GDM1 (cell line): ENCODE results near the gene GANC.

Source experiments
- DNase-seq: peaks from one replicate; lab custom pipeline; 2025; lab: John Stamatoyannopoulos, UW

The GANC gene

GRCh38 chr15:42344763-42345162, 71.8 kb downstream of the GANC start:
- no peak for DNase-seq

DNA sequence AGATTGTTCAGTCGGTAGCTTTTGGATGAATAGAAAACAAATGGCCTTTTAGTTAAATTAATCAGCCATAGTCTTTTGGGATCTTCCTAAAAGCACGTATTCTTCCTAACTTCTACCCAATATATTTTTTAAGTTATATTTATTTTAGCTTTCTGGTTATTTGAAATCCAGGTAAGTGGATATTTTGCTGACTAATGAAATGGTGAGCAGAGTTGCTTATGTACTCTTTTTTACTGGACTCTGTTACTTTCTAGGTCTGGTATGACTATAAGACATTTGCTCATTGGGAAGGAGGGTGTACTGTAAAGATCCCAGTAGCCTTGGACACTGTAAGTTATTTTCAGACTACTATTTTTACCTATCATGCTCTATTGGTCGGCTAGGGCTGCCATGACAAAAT, 72.5 kb downstream of the GANC start:
- DNase-seq = no peak

- DNase-seq = no peak
These were observed 75.1 kb downstream of the GANC start for GRCh38 chr15:42348083-42348482.

- DNase-seq = no peak
These were observed 76.2 kb downstream of the GANC start for GRCh38 chr15:42349186-42349585.

DNA sequence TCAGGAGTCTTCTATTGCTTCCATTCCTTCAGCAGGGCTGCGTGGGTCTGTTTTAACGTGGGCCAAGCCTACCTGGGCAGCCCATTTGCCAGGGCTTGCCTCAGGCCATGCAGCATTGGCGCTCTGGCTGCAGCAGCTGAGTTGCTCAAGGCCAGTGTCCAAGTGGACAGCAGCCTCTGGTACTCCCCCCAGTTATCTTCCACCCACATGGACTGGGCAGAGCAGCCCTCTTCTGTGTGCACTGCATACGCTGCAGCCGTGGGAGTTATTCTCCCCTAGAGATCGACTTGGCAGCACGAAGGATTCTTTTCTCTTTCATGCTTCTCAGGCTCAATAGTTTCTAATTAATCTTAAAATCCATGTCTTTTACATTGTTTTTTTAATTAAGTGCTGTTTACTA, 79.4 kb downstream of the GANC start:
- no peak for DNase-seq

DNA sequence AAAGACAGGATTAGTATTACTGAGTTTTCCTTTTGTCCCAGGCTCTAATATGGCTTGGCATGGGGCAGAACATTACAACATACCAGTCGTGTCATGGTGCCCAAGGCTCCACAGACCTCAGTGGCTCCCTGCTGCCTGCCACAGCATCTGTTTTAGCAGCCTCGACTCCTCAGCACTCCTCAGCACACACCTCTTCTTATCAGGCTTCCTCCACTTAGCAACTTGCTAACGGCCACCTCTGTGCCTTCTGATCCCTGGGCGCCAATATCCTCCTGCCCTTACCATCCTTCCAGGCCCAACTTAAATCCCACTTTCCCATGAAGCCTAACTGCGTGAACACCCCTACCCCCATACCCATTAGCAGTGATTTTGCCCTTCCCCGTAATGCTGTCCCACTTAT, 80.1 kb downstream of the GANC start:
- DNase-seq = no peak

DNA sequence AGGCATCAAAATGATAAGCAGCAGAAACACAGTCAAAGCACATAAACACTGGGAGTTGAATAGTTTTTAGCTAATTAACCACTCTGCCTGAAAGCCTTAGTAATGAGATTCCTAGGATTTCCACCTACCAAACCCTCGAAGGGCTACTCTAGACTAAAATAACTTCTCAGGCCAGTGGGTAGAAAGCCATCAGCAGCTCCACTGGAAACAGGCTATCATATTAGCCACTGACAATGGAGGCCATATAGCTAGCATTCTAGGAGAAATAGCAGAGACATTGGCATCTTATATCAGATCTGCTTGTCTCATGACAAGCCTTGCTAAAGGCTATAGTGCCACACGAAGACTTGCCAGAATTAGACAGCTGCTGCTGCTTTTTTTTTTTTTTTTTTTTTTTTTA, 81.8 kb downstream of the GANC start:
- no peak for DNase-seq

GRCh38 chr15:42355291-42355690, 82.3 kb downstream of the GANC start:
- DNase-seq = no peak

GRCh38 chr15:42356851-42357250, 83.8 kb downstream of the GANC start:
- DNase-seq = no peak

DNA sequence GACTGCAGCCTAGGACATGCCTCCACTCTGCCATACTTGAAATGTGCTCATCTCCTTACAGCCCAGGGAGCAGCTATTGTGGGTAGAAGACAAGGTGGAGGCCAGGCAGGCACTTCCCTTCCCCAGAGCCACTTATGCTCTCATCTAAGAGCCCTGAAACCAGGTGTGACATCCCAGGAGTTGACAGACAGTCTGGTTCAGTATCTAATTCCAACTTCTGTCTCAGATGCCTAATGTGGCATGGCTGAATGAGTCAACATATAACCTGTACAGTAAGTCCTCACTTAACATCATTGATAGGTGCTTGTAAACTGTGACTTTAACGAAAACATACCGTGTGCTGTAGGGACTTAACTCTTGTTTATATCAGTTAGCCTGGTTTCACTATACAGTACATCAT, 85.1 kb downstream of the GANC start:
- DNase-seq = no peak

DNA sequence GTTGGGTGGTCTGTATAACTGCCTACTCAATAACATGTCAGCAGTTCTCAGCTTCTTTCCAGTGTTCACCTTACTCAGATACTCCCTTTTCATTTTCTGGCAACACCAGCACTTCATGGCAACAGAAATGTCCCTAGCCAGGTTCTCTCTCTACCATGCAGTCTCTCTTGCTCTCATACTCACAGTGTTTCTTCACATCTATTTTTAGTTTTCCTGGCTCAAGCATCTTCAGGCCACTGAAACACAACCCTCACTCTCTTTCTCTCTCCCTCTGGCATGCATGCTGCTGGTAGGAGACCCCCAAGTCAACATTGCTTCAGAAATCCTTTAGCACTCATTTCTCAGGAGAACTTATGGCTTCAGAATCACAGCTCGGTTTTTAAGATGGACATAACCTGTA, 86.2 kb downstream of the GANC start, which contains the start of gene CAPN3:
Gene CAPN3, plus strand, starts transcription at position 253 of the 400 bp plus-strand sequence. CDS start 305 bp downstream, outside the sequence.
- no peak for DNase-seq

- DNase-seq = no peak
These were observed 87.0 kb downstream of the GANC start for GRCh38 chr15:42359985-42360384.

GRCh38 chr15:42360535-42361112, 87.6 kb downstream of the GANC start:
- DNase-seq = no peak

DNA sequence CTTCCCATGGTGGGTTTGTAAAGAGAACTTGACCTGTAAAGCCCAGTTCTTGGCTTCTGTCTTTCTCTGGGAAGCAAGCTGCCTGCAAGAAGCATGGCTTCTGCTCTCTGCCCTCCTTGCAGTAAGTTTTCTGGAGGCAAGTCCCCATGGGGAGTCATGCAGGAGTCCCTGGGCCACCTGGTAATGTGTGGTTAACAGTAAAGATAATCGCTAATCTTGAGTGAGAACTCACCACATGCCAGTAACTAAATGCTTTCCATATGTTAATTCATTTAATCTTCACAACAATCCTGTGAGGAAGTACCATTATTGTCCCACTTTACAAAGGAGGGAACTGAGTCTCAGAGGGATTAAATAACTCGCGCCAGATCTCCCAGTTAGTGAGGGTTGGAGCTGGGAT, 90.5 kb downstream of the GANC start:
- DNase-seq = no peak

DNA sequence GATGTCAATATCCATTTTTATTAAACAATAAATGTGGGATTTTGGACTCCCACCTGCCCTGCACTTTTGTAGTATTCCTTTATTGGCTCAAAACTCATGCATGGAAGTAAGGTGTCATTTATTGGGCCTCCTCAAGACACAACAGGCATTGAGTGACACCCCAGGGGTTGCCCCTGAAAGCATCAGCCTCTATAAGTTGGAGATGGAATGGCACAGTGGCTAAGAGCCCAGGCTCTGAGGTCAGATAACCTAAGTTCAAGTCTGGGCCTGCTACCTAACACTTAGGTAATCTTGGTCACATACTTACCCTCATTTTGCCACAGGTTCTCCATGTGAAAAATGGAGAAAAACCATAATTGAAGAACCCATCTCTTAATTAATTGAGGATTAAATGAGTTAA, 90.9 kb downstream of the GANC start:
- DNase-seq = no peak

- no peak for DNase-seq
These were observed 91.5 kb downstream of the GANC start for GRCh38 chr15:42364529-42364928.

GRCh38 chr15:42365921-42366550, 93.0 kb downstream of the GANC start:
- no peak for DNase-seq

GRCh38 chr15:42367041-42367440, 94.0 kb downstream of the GANC start:
- DNase-seq = no peak

DNA sequence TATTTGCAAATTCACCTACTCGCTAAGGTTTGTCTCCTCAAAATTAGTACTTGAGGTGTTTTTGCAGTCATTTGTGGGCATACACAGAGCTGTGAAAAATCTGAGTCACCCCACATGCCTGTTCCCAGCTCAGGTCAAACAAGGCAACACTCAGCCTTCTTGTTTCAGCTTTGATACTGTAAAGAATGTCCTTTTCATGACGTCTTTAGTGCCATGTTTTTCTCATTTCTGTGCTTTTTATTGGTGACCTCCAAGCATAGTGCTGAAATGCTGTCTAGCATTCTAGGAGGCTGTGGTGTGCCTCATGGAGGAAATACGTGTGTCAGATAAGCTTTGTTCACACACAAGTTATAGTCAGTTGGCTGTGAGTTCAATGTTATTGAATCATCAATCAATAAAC, 95.1 kb downstream of the GANC start:
- DNase-seq = no peak

DNA sequence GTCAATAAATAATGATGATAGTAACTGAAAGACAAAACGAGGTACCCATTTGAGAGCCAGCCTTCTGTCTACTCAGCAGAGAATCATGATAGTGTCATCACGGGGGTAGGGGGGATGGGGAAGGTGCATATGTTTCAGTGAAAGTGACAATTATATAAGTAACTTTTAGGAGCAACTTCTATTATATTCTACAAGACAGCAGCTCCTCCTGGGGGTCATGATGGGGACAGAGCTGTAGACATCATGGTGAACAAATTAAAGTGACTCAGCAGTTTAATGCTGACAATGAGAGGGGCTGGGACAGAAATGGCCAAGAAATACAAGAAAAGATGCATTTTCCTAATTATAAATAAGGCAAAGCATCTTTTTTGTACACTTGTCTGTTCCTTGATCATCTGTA, 98.1 kb downstream of the GANC start:
- DNase-seq = no peak

DNA sequence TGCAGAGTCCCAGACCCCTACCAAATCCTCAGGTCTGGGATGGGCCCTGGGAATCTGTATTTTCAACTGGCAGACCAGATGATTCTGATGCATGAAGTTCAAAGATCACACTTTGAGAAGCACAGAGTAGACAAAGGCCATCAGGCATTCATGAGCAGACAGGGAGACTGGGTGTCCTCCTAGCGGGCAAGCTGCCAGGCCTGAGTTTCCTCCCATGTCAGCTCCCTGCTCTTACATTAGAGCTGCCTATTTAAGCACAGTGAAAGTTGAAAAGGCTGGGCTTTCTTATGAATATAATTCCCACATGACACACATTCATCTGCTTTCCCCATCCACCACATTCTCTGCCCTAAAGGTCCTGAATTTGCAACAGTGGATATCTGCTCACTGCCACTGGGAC, 100.3 kb downstream of the GANC start:
- no peak for DNase-seq

DNA sequence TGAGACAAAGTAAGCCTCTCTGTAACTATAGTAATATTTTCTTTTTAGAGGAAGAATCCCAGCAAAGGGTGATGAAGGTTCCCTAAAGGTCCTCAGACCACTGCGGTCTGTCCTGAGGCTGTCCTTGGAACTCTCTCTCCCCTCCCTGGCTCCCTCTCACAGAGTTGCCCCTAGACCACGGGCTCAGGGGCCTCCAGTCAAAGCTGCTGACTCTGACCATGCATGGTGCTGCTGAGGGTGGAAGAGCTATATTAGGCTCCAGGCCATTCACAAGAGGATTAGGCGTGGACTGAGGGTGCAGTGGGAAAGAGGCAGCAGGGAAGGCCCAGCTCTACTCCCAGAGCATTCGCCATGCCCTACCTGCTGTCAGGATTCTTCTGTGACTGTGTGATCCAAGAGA, 100.9 kb downstream of the GANC start:
- no peak for DNase-seq

DNA sequence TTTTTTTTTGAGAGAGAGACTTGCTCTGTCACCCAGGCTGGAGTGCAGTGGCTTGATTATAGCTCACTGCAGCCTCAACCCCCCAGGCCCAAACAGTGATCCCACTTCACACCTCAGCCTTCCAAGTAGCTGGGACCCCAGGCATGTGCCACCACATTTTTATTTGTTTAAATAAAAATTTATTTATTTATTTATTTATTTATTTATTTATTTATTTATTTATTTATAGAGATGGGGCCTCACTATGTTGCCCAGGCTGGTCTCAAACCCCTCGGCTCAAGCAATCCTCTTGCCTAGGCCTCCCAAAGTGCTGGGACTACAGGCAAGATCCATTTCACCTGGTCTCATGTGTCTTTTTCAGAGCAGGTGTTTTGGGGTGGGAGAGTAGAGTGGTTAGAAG, 101.8 kb downstream of the GANC start:
- DNase-seq = no peak

DNA sequence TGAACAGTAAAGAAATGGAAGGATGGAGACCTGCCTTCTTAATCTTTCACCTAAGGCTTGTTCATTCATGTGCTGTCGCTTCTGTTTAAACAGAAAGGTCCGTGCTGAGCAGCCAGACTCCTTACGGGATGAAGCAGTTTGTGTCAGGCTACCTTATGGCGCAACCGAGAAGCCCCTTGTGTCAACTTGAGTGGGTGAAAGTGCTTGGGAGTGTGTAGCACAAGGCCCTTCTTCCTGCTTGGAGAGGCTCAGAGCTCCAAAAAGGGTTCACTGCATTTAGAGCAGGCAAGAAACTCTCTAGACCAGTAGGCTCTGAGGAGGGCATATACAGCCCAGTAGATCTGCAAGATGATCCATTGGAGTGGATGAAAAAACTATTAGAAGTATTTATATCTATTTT, 102.3 kb downstream of the GANC start:
- no peak for DNase-seq
